GM23338 (cell line): ENCODE results near the gene NINJ2. TPM values are rescaled to one million over a fixed set of nuclear protein-coding genes. Genes with fewer than 3 reads are reported as not detected.

Experiments
- ATAC-seq: fragments of 200-7000 bp; cut with Tn5 transposase; 3 replicates; pipeline ENCODE4 v1.9.1; 2020
- DNase-seq: peaks from one replicate; pipeline ENCODE4 v3.0.0-alpha.2; 2015; ENCODE audit warnings: low spot score
- H2AFZ ChIP-seq: fragments of 200-600 bp; sonication (generic); 2 replicates; pipeline ENCODE4 v1.8.0; 2016; ENCODE audit warnings: antibody characterized with exemption, mild to moderate bottlenecking, moderate library complexity
- H3F3A ChIP-seq: fragments of 200-600 bp; sonication (generic); replicated peaks from 2 replicates; pipeline ENCODE4 v1.8.0; 2017; ENCODE audit warnings: antibody characterized with exemption, mixed run types, low read depth
- H3K27ac ChIP-seq: fragments of 200-600 bp; sonication (generic); 2 replicates; pipeline ENCODE4 v1.6.1; 2016; ENCODE audit warnings: low read depth
- H3K27me3 ChIP-seq: fragments of 200-600 bp; sonication (generic); 2 replicates; pipeline ENCODE4 v1.8.0; 2016; ENCODE audit warnings: mild to moderate bottlenecking, mixed run types, moderate library complexity; ENCODE audit not compliant: insufficient read depth
- H3K36me3 ChIP-seq: fragments of 200-600 bp; sonication (generic); 2 replicates; pipeline ENCODE4 v1.8.0; 2016; ENCODE audit warnings: mild to moderate bottlenecking; ENCODE audit not compliant: insufficient read depth
- H3K4me1 ChIP-seq: fragments of 200-600 bp; sonication (generic); 2 replicates; pipeline ENCODE4 v1.8.0; 2016; ENCODE audit warnings: mild to moderate bottlenecking, moderate library complexity; ENCODE audit not compliant: insufficient read depth
- H3K4me2 ChIP-seq: fragments of 200-600 bp; sonication (generic); 2 replicates; pipeline ENCODE4 v1.7.1; 2017; ENCODE audit warnings: mixed run types
- H3K4me3 ChIP-seq: fragments of 200-600 bp; sonication (generic); 2 replicates; pipeline ENCODE4 v1.6.1; 2016; ENCODE audit warnings: mixed run types
- H3K79me2 ChIP-seq: fragments of 200-600 bp; sonication (generic); replicated peaks from 2 replicates; pipeline ENCODE4 v1.8.0; 2017; ENCODE audit warnings: mild to moderate bottlenecking; ENCODE audit not compliant: insufficient read depth
- H3K9me2 ChIP-seq: fragments of 200-600 bp; sonication (generic); 2 replicates; pipeline ENCODE4 v1.8.0; 2017; ENCODE audit not compliant: insufficient read depth
- H4K20me1 ChIP-seq: fragments of 200-600 bp; sonication (generic); replicated peaks from 2 replicates; pipeline ENCODE4 v1.8.0; 2017; ENCODE audit warnings: mild to moderate bottlenecking; ENCODE audit not compliant: insufficient read depth
- H3K27ac Mint-ChIP-seq: 2 replicates; pipeline ENCODE4 v1.8.0; 2020; ENCODE audit warnings: inconsistent platforms, mild to moderate bottlenecking, moderate library complexity, mixed read lengths
- H3K27me3 Mint-ChIP-seq: 3 replicates; pipeline ENCODE4 v1.8.0; 2022; ENCODE audit warnings: low read depth, mild to moderate bottlenecking, moderate library complexity, mixed read lengths, inconsistent platforms; ENCODE audit not compliant: insufficient read depth, poor library complexity
- H3K36me3 Mint-ChIP-seq: 3 replicates; pipeline ENCODE4 v1.8.0; 2021; ENCODE audit warnings: low read depth, mild to moderate bottlenecking, inconsistent platforms, moderate library complexity, mixed read lengths
- H3K4me1 Mint-ChIP-seq: 3 replicates; pipeline ENCODE4 v1.8.0; 2020; ENCODE audit warnings: mild to moderate bottlenecking, inconsistent platforms, mixed read lengths
- H3K4me3 Mint-ChIP-seq: 3 replicates; pipeline ENCODE4 v1.8.0; 2021; ENCODE audit warnings: moderate library complexity, mild to moderate bottlenecking, inconsistent platforms, mixed read lengths
- H3K9me3 Mint-ChIP-seq: 3 replicates; pipeline ENCODE4 v1.8.0; 2020; ENCODE audit warnings: moderate library complexity, mild to moderate bottlenecking, inconsistent platforms, mixed read lengths
- CREB1 ChIP-seq: fragments of 250-450 bp; sonication (Bioruptor Pico); IDR thresholded peaks from 2 replicates; pipeline ENCODE4 v1.5.0; 2020; ENCODE audit warnings: low read depth, mild to moderate bottlenecking, moderate library complexity
- CTCF ChIP-seq, 2 experiments: fragments of 200-600 bp in 1 of 2; sonication (generic) in 1 of 2; conservative IDR thresholded peaks; 2 replicates each; pipeline versions ENCODE4 v1.5.1 to v1.6.1; 2016 to 2017; ENCODE audit warnings: antibody characterized with exemption in 2 of 2, low read depth in 2 of 2, mild to moderate bottlenecking in 2 of 2, moderate library complexity in 1 of 2
- EZH2 ChIP-seq: fragments of 200-600 bp; sonication (generic); IDR thresholded peaks from one replicate; pipeline ENCODE4 v1.8.0; 2017; ENCODE audit warnings: antibody characterized with exemption, mild to moderate bottlenecking, low read depth; ENCODE audit not compliant: unreplicated experiment
- EZH2phosphoT487 ChIP-seq: fragments of 200-600 bp; sonication (generic); IDR thresholded peaks from one replicate; pipeline ENCODE4 v1.8.1; 2018; ENCODE audit warnings: antibody characterized with exemption; ENCODE audit not compliant: unreplicated experiment
- JUNB ChIP-seq: IDR thresholded peaks from one replicate; pipeline ENCODE4 v1.6.1; 2016; ENCODE audit warnings: antibody characterized with exemption; ENCODE audit not compliant: unreplicated experiment
- NANOG ChIP-seq: IDR thresholded peaks from 2 replicates; pipeline ENCODE4 v1.6.1; 2016; ENCODE audit warnings: antibody characterized with exemption, borderline replicate concordance
- POLR2AphosphoS5 ChIP-seq: IDR thresholded peaks from 2 replicates; pipeline ENCODE4 v1.6.1; 2016; ENCODE audit warnings: antibody characterized with exemption, low read depth
- STAT1 ChIP-seq: IDR thresholded peaks from one replicate; pipeline ENCODE4 v1.6.1; 2016; ENCODE audit warnings: antibody characterized with exemption; ENCODE audit not compliant: unreplicated experiment
- ZNF114 ChIP-seq: fragments of 250-450 bp; sonication (Bioruptor Pico); IDR thresholded peaks from 2 replicates; pipeline ENCODE4 v1.5.0; 2020; ENCODE audit warnings: mild to moderate bottlenecking, moderate library complexity
- ZNF331 ChIP-seq: fragments of 250-450 bp; sonication (Bioruptor Pico); IDR thresholded peaks from 2 replicates; pipeline ENCODE4 v1.5.0; 2020; ENCODE audit warnings: low read depth, mild to moderate bottlenecking, moderate library complexity
- polyA plus RNA-seq: library from polyadenylated mRNA; unstranded; fragments of >200 nt; fragmentation: Nextera tagmentation; extraction: Ambion mirVana; gene quantifications from 2 replicates; pipeline ENCODE4 v1.2.1, GENCODE V29; 2016
- total RNA-seq: library from RNA; depleted of rRNA; stranded (reverse); fragments of >200 nt; shearing (Covaris generic); gene quantifications from 2 replicates; pipeline ENCODE4 v1.2.3, GENCODE V29; 2014
- TF ChIP-seq, protein P1 (sequence below): IDR thresholded peaks from one replicate; pipeline ENCODE4 v1.6.1; 2018; ENCODE audit warnings: antibody characterized with exemption; ENCODE audit not compliant: unreplicated experiment
- TF ChIP-seq, protein P2 (sequence below): fragments of 250-450 bp; sonication (Bioruptor Pico); IDR thresholded peaks from 2 replicates; pipeline ENCODE4 v1.5.0; 2020; ENCODE audit warnings: mild to moderate bottlenecking, moderate library complexity
- TF ChIP-seq, protein P3 (sequence below): IDR thresholded peaks from 2 replicates; pipeline ENCODE4 v1.6.1; 2016; ENCODE audit warnings: antibody characterized with exemption

NINJ2 gene
- total and polyA plus RNA-seq, 2 experiments from 2014 or later: 0.94 to 2.6 TPM

DNA sequence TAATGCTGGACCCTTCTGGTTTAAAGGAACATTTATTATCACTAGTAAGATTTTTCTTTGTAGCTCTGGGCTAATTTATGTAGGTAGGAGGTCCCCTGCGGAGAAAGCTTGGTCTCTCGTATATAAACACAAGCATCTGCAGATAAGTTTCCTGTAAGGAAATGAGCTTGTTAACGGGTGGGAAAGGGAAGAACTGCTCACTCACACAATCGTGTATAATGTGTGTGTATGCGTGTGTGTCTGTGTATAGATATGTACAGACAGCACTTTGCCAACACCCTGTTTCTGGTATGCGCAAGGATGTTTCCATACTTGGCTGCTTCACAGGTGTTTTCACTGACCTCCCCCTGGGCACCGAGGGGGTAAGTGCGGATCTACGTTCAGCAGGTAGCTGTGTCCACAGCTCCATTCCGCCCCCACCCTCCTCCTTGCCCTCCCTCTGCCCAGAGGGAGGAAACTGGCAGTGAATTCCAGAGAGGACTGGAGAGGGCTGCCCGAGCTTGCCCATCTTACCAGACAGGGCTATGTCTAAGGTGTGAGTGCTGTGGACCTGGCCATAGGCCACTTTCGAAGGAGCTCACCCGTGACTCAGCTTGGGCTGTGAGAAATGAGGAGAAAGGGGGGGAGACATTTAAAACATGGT is 65.2 kb downstream of the NINJ2 start:
- H3K4me3 Mint-ChIP-seq: no peak overlapping the region
- H3K36me3 Mint-ChIP-seq: no peaks in the 10 kb centered on the region
- peaks cover 2% of the 10 kb centered on the region for H3K27me3 Mint-ChIP-seq
- H3K9me3 Mint-ChIP-seq: no peaks in the 10 kb centered on the region
- Histone ChIP-seq H3K27me3 (no peaks in the 10 kb centered on the region), H3F3A (no peaks in the 10 kb centered on the region), H2AFZ (no peak overlapping the region; the same call in 1 of the 2 replicates), H3K9me2 (no peaks in the 10 kb centered on the region), H3K27ac (no peak overlapping the region), H3K4me3 (no peak overlapping the region), H3K4me1 (no peaks in the 10 kb centered on the region), H4K20me1 (no peaks in the 10 kb centered on the region), H3K36me3 (no peaks in the 10 kb centered on the region), H3K4me2 (no peak overlapping the region), H3K79me2 (no peaks in the 10 kb centered on the region)
- ATAC-seq: peak; percentile 46
- peaks cover 4% of the 10 kb centered on the region; the same call in 2 of the 3 replicates for H3K4me1 Mint-ChIP-seq
- no peak for TF ChIP-seq NANOG
- TF ChIP-seq, protein P1, sequence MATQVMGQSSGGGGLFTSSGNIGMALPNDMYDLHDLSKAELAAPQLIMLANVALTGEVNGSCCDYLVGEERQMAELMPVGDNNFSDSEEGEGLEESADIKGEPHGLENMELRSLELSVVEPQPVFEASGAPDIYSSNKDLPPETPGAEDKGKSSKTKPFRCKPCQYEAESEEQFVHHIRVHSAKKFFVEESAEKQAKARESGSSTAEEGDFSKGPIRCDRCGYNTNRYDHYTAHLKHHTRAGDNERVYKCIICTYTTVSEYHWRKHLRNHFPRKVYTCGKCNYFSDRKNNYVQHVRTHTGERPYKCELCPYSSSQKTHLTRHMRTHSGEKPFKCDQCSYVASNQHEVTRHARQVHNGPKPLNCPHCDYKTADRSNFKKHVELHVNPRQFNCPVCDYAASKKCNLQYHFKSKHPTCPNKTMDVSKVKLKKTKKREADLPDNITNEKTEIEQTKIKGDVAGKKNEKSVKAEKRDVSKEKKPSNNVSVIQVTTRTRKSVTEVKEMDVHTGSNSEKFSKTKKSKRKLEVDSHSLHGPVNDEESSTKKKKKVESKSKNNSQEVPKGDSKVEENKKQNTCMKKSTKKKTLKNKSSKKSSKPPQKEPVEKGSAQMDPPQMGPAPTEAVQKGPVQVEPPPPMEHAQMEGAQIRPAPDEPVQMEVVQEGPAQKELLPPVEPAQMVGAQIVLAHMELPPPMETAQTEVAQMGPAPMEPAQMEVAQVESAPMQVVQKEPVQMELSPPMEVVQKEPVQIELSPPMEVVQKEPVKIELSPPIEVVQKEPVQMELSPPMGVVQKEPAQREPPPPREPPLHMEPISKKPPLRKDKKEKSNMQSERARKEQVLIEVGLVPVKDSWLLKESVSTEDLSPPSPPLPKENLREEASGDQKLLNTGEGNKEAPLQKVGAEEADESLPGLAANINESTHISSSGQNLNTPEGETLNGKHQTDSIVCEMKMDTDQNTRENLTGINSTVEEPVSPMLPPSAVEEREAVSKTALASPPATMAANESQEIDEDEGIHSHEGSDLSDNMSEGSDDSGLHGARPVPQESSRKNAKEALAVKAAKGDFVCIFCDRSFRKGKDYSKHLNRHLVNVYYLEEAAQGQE: no peak
- TF ChIP-seq, protein P2, sequence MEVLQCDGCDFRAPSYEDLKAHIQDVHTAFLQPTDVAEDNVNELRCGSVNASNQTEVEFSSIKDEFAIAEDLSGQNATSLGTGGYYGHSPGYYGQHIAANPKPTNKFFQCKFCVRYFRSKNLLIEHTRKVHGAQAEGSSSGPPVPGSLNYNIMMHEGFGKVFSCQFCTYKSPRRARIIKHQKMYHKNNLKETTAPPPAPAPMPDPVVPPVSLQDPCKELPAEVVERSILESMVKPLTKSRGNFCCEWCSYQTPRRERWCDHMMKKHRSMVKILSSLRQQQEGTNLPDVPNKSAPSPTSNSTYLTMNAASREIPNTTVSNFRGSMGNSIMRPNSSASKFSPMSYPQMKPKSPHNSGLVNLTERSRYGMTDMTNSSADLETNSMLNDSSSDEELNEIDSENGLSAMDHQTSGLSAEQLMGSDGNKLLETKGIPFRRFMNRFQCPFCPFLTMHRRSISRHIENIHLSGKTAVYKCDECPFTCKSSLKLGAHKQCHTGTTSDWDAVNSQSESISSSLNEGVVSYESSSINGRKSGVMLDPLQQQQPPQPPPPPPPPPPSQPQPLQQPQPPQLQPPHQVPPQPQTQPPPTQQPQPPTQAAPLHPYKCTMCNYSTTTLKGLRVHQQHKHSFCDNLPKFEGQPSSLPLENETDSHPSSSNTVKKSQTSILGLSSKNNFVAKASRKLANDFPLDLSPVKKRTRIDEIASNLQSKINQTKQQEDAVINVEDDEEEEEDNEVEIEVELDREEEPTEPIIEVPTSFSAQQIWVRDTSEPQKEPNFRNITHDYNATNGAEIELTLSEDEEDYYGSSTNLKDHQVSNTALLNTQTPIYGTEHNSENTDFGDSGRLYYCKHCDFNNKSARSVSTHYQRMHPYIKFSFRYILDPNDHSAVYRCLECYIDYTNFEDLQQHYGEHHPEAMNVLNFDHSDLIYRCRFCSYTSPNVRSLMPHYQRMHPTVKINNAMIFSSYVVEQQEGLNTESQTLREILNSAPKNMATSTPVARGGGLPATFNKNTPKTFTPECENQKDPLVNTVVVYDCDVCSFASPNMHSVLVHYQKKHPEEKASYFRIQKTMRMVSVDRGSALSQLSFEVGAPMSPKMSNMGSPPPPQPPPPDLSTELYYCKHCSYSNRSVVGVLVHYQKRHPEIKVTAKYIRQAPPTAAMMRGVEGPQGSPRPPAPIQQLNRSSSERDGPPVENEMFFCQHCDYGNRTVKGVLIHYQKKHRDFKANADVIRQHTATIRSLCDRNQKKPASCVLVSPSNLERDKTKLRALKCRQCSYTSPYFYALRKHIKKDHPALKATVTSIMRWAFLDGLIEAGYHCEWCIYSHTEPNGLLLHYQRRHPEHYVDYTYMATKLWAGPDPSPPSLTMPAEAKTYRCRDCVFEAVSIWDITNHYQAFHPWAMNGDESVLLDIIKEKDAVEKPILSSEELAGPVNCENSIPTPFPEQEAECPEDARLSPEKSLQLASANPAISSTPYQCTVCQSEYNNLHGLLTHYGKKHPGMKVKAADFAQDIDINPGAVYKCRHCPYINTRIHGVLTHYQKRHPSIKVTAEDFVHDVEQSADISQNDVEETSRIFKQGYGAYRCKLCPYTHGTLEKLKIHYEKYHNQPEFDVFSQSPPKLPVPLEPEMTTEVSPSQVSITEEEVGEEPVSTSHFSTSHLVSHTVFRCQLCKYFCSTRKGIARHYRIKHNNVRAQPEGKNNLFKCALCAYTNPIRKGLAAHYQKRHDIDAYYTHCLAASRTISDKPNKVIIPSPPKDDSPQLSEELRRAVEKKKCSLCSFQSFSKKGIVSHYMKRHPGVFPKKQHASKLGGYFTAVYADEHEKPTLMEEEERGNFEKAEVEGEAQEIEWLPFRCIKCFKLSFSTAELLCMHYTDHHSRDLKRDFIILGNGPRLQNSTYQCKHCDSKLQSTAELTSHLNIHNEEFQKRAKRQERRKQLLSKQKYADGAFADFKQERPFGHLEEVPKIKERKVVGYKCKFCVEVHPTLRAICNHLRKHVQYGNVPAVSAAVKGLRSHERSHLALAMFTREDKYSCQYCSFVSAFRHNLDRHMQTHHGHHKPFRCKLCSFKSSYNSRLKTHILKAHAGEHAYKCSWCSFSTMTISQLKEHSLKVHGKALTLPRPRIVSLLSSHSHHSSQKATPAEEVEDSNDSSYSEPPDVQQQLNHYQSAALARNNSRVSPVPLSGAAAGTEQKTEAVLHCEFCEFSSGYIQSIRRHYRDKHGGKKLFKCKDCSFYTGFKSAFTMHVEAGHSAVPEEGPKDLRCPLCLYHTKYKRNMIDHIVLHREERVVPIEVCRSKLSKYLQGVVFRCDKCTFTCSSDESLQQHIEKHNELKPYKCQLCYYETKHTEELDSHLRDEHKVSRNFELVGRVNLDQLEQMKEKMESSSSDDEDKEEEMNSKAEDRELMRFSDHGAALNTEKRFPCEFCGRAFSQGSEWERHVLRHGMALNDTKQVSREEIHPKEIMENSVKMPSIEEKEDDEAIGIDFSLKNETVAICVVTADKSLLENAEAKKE: no peak
- TF ChIP-seq, protein P3, sequence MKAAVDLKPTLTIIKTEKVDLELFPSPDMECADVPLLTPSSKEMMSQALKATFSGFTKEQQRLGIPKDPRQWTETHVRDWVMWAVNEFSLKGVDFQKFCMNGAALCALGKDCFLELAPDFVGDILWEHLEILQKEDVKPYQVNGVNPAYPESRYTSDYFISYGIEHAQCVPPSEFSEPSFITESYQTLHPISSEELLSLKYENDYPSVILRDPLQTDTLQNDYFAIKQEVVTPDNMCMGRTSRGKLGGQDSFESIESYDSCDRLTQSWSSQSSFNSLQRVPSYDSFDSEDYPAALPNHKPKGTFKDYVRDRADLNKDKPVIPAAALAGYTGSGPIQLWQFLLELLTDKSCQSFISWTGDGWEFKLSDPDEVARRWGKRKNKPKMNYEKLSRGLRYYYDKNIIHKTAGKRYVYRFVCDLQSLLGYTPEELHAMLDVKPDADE: no peak
- TF ChIP-seq CREB1 (CRISPR knock-in tag): no peak
- no peak for TF ChIP-seq CTCF (conservative IDR thresholded peaks at IDR 0.05; ENCODE audit: low read depth in 2 of 2)
- TF ChIP-seq STAT1: no peak
- no peak for TF ChIP-seq ZNF331
- no peak for TF ChIP-seq POLR2AphosphoS5
- TF ChIP-seq EZH2: no peak
- no peak for TF ChIP-seq JUNB
- no peak for TF ChIP-seq EZH2phosphoT487
- TF ChIP-seq ZNF114: no peak
- no peak for DNase-seq
- H3K27ac Mint-ChIP-seq: no peak overlapping the region
